AG10803 (cell line): ENCODE results near the gene CREB3L4.

Source experiments
- DNase-seq: peaks from one replicate; pipeline ENCODE4 v3.0.0; 2010; ENCODE audit warnings: low read depth
- H3K4me3 ChIP-seq: 2 replicates; pipeline ENCODE4 v1.5.1; 2011; ENCODE audit warnings: mild to moderate bottlenecking, low read length, control low read depth
- TF ChIP-seq, protein P1 (sequence below): conservative IDR thresholded peaks from 2 replicates; pipeline ENCODE4 v1.5.1; 2011; ENCODE audit warnings: mild to moderate bottlenecking, low read length, control low read depth, inconsistent platforms

The CREB3L4 gene, protein sequence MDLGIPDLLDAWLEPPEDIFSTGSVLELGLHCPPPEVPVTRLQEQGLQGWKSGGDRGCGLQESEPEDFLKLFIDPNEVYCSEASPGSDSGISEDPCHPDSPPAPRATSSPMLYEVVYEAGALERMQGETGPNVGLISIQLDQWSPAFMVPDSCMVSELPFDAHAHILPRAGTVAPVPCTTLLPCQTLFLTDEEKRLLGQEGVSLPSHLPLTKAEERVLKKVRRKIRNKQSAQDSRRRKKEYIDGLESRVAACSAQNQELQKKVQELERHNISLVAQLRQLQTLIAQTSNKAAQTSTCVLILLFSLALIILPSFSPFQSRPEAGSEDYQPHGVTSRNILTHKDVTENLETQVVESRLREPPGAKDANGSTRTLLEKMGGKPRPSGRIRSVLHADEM

DNA sequence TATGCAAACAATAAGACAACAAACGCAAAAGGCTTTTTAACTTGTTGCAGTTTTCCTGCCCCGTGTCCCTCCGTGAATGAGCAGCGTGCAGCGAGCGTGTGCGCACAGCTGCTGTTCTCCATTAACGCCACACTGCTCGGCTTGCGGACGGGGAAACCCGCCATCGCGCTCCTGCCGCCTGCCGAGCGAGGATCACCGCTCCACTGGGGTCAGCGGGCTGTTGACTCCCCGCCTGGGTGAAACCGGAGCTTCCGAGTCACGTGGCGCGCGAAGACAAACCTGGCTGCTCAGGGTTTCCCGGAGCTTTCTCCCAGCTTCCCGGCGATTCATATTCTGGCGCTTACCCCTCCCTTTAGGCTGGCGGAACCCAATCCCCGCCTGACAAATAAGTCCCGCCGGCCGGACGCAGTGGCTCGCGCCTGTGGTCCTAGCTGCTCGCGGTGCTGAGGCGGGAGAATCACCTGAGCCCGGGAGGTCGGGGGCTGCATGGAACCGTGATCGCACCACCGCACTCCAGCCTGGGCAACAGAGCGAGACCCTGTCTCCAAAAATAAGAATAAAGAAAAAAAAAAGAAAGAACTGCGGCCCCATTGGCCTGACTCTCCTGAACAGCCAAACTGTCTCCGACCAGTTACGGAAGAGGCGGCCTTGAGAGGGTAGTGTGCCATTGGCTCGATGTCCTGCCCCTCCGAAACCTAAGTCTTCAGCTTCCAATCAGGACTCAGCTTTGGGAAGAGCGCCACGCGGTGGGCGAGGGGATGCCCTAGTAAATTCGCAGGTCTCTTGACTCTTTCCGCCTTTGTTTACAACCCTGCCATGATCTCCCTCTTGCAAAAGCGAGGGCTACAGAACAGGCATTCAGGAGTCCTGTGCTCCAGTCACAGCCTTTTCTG lies at the start of gene CREB3L4:
Gene CREB3L4, plus strand, starts transcription at position 796 of the 893 bp plus-strand sequence. CDS start 624 bp downstream, outside the sequence.
- H3K4me3 ChIP-seq, result peak within 1 kb of the TSS; percentile 75
- DNase-seq, result peak; percentile 98
- TF ChIP-seq, protein P1, sequence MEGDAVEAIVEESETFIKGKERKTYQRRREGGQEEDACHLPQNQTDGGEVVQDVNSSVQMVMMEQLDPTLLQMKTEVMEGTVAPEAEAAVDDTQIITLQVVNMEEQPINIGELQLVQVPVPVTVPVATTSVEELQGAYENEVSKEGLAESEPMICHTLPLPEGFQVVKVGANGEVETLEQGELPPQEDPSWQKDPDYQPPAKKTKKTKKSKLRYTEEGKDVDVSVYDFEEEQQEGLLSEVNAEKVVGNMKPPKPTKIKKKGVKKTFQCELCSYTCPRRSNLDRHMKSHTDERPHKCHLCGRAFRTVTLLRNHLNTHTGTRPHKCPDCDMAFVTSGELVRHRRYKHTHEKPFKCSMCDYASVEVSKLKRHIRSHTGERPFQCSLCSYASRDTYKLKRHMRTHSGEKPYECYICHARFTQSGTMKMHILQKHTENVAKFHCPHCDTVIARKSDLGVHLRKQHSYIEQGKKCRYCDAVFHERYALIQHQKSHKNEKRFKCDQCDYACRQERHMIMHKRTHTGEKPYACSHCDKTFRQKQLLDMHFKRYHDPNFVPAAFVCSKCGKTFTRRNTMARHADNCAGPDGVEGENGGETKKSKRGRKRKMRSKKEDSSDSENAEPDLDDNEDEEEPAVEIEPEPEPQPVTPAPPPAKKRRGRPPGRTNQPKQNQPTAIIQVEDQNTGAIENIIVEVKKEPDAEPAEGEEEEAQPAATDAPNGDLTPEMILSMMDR, result peak; percentile 48

DNA sequence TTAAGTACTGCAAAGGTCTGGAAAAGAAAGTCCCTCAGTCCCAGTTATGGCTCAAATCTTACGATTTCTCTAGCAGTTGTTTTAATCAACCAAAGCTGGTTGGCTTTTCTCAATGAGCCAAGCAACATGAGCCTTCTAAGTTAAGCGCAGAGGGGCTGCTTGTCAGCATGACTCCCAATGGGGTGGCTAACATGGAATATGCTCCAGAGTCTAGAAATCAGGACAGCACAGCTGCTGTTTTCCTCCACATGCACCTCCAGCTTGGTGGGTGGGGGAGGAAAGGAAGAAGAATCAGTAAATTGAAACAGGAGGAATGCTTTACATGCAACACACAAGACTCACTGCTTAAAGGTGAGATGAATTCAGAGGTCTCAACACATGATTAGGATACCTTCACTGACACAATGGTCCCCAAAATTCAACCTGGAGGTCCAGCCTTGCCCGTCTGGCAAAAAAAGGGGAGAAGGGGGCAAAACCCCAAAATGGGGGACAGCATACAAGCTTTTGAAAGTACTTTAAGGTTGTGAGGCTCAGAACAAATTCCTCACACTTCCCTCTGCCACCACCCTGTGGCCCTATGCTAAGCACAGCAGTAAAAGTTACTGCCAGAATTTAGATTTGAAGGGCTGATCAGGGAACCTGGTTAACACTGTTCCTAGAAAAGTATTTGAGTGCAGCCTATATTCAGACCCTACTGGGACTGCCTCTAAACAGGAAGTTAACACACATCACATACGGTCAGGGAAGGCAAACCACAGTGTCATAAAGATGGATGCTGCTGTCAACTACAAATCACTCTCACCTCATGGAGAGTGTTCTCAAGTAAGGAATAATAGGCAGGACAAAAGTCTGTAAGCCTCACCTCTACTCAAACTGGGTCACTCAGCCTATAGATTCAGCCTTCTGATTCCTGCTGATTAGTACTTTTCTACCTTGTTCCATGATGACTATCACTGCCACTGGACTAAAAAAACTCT lies 47.5 kb upstream of the CREB3L4 start:
- TF ChIP-seq, protein P1, result peak; percentile 46
- peak; percentile 28 for DNase-seq
- H3K4me3 ChIP-seq, result peak overlapping the region; percentile 89

DNA sequence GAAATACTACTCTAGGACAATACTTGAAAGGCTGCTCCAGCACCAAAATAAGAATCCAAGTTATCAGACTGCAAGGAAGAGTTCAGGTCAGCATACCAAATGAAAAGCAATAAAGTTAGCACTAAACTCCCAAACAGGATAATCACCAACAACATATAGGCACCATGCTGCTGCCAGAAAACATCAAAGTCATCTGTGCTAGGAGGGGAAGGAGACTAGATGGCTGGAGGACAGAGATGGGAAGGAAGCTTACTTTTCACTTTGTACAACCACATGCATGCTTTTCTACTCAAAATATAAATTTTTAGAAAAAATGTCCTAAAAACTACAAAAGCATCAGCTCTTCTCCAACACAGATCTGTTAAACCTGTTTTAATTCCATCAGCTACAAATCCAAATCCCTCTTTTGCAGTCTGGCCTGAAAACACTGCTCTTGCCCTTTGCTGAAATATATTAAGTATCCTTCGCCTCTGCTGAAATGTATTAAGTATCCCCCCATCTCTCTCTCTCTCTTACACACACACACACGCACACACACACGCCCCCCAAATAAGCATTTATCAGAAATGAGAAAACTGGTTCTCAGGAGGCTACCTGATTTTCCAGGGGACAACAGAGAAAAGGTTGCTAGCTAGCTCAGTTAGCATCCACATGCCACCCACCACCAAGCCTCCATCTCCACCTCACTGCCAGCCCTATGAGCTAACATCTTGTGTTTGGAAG lies 46.5 kb upstream of the CREB3L4 start:
- no peak for DNase-seq
- peak overlapping the region; percentile 89 for H3K4me3 ChIP-seq
- TF ChIP-seq, protein P1, result no peak

DNA sequence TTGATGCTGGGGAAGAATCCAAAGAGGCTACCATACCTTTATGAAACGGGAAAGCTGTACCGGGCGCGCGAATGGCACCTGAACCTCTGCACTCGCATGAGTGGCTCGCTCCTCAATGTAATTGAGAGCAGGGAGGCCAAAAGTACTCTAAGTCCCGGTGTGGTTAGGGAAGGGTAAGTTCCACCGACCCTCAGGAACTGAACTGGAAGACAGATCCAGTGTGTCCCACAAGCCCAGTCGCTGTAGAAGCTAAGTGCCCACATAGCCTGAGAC lies 46.0 kb upstream of the CREB3L4 start:
- DNase-seq, result no peak
- TF ChIP-seq, protein P1, result no peak
- H3K4me3 ChIP-seq, result peak overlapping the region; percentile 89

DNA sequence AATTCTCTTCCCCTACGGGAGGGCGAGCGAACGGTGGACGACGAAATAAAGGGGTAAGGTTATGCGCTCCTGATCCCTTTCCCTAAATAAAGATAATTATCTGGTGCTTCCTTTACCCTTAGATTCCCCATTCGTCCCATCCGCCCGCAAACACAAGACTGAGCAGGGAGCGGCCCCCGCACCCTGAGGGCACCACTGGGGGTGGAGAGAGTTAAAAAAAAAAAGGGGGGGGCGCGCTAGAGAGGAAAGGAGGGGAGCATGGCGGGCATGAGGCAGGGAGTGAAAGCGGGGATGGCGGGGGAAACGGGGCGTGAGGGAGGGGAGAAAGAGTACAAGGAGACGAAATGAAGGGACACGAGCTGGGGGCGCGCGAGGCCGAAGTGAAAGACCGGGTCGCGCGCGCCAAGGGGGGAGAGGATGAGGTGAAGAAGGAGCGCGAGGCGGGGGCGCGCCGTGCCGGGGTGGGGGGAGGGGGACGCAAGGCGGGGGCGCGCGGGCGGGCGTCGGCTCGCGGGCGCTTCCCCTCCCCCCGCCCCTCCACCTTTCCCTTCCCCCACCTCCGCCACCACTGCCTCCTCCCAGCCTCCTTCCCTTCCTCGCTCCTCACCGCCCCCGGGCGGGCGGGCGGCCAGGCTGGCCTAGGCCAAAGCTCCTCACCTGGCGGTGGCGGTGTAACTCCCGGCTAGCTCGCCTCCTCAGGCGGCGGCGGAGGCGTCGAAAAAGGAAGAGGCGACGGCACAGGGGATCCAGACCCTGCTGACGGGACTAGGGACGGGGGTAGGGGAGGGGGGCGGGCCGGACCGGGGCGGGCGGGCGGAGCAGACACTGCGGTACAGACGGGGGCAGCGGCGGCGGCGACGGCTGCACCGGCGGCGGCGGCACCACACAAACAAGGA lies 45.4 kb upstream of the CREB3L4 start:
- TF ChIP-seq, protein P1, result no peak
- peak overlapping the region; percentile 89 for H3K4me3 ChIP-seq
- DNase-seq, result no peak
